Measurements from ENCODE around the gene GALNT7.

Gene GALNT7

DNA sequence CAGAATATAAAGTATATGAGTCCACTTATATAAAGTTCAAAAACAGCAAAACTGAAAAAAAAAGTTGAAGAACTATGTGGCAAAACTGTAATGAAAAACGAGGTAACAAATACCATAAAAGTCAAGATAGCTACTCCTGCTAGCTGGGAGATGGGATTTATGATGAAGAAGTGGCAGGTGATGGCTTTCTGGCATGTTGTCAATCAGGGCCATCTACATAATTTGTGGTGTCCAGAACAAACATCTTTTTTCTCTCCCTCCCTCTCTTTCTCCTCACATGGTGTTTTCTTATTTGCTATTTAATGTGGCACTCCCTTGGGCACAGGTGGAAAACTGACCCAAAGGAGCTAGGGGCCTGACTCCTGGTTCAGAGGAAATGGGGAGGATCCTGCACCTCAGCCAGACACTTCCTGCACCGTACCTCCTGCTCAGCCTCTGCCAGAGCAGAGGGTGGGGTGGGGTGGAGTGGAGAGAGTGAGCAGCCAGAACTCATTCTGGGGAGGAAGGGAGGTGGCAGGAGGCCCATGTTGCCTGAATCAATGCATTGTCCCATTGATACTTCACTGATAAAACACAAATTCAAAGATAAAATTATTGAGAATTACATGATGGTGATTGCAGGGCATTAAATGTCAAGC lies 196.9 kb downstream of the GALNT7 start:
- DNase-seq, result no peak

DNA sequence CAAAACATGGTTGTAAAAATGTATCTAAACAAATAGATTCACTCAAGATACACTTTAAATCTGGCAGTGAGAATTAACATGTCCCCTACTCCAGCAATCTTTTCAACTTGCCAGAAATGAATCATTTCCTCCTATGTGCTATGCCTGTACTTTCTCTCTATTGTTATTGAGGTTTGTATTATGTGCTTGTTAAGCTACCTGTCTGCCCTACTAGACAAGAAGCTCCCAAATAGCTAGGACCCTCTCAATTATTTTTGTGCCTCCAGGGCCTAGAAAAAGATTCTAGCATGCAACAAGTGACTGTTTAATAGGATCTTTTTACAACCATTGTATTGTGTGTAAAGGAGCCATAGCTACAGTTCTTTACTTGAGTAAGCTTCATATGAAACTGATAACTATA lies 198.7 kb downstream of the GALNT7 start:
- DNase-seq, result no peak

DNA sequence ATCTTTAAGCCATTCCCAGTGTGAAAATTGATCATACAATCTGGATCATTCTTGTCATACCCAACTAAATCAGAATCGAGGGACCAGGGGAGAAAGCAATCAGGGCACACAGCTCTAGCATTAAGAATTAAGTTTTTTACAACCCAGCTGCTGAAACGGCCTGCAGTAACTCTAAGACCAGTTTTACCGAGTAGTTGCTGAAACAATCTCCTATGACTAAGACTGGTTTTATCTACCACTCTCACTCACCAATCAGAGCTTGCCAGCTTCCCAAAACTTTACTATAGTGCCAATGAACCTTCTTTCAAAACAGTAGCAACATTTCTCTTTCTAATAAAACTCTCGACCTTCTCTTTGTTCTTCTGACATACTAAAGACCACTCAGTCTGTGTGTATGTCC lies 199.3 kb downstream of the GALNT7 start:
- DNase-seq, result no peak

DNA sequence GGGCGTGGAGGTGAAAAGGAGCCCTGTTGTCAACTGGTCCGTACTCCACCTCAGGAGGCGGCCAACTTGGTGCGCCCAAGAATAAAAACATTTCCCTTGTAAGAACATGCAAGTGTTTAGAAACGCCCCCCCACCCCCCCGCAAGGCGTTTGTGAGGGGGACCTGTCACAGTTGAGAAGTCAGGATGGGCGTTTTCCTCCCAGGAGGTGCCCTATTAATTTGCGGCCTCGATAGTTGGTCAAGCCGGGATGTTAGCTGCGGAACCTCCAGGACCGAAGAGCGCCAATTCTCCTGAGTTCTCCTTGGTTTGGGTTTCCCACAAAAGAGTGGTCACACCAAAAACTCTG lies 201.5 kb downstream of the GALNT7 start:
- DNase-seq, result peak; percentile 69

DNA sequence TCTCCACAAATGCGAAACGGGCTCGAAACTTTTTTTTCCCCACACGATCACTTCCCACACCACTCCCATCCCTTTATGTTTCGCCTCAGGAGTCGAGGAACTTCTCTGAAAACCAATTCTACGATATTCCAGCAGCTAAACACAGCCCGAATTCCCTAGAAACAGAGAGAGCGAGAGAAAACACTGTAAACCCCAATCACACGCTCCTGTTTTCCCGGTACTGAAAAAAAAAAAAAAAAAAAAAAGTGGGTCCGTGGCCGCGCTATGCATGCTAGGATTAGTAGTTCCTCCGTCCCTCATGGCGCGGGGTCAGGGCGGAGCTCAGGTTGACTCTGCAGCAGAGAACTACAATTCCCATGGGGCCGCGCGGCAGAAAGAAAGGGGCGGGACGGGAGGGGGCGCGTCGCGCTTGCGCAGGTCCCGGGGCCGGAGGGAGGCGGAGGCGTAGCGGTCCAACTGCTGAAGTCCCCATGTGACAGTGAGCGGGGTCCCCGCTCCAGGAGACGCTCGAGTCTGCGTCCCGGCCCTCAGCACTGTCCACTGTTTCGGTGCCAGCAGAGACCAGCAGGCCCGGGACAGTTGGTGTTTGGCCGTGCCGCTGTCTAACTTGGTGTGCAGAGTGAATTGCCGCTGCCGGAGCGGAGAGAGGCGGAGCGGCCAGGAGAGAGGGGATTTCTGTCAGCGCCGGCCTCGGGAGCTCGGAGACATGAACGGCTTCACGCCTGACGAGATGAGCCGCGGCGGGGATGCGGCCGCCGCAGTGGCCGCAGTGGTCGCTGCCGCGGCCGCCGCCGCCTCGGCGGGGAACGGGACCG lies 202.1 kb downstream of the GALNT7 start, which contains the start of gene SAP30:
Gene SAP30 (plus strand): TSS at position 478 of the 815 bp plus-strand sequence. CDS start 229 bp downstream, at position 707.
- DNase-seq, result peak; percentile 97

DNA sequence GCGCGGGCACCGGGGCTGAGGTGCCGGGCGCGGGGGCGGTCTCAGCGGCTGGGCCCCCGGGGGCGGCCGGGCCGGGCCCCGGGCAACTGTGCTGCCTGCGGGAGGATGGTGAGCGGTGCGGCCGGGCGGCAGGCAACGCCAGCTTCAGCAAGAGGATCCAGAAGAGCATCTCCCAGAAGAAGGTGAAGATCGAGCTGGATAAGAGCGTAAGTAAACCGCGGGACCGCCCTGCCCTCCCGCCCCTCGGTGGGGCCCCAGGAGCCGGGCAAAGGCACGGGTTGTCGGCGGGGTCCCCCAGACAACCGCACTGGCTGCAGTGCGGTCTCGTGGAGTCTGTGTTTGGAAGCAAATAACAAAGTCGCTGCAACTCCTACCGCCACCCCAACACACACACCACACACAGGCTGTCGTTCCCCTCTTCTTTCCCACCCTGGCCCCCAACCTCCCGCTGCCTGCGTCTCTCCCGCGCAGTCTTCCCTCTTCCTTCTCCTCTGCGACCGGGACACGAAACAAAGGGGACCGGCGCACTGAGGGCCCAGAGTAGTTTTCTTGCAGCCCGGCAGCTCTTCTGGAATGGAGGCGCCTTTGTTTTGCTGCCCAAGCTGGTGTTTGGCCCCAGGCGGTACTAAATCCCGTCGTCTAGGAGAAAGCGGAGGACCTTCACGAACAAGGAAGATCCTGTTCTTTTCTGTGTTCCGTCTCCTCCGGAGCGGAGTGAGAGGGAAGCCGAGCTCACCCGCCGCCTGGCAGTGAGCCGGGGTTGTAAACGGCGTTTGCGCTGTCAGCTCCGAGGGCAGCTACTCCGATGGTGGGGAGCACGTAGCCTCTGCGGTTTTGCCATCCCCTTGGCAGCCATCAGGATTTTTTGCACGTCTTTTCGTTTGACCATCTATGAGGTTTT lies 202.9 kb downstream of the GALNT7 start:
- peak; percentile 48 for DNase-seq
